Upper lobe of right lung (tissue), 1 donor: ENCODE results near the gene GRK5. TPM values are rescaled to one million over a fixed set of nuclear protein-coding genes. Genes with fewer than 3 reads are reported as not detected.

Experiments
- ATAC-seq: fragments of 200-7000 bp; cut with Tn5 transposase; one replicate; pipeline ENCODE4 v1.9.1; 2020; ENCODE audit warnings: mild to moderate bottlenecking, moderate library complexity
- DNase-seq: peaks from one replicate; pipeline ENCODE4 v3.0.0-alpha.2; 2020
- H3K27ac ChIP-seq: fragments of 200-600 bp; one replicate; pipeline ENCODE4 v1.8.0; 2022
- H3K27me3 ChIP-seq: fragments of 200-600 bp; one replicate; pipeline ENCODE4 v1.8.0; 2022; ENCODE audit warnings: mild to moderate bottlenecking
- H3K36me3 ChIP-seq: fragments of 200-600 bp; one replicate; pipeline ENCODE4 v1.8.0; 2022
- H3K4me1 ChIP-seq: fragments of 200-600 bp; one replicate; pipeline ENCODE4 v1.8.0; 2022
- H3K4me3 ChIP-seq: fragments of 200-600 bp; one replicate; pipeline ENCODE4 v1.8.0; 2022; ENCODE audit warnings: mild to moderate bottlenecking
- H3K9me3 ChIP-seq: fragments of 200-600 bp; one replicate; pipeline ENCODE4 v1.8.0; 2022
- intact Hi-C: fragments of 100-400 bp; cut with DNase I; formaldehyde crosslinking; loops from one replicate; pipeline ENCODE4 v1.11.0; 2022
- total RNA-seq: library from RNA; stranded (reverse); fragmentation: NEBNext Ultra II Directional; extraction: Animal tissue kit (Norgen Biotek cat#: 25700); gene quantifications from one replicate; pipeline ENCODE4 v1.2.1, GENCODE V29; 2021
- TF ChIP-seq, protein P1 (sequence below): fragments of 200-600 bp; IDR thresholded peaks from one replicate; pipeline ENCODE4 v1.8.0; 2022; ENCODE audit warnings: antibody characterized with exemption
- donor health status: DM: no; HTN: yes; CAD: no; lungs with severe emphysema.

The GRK5 gene
- total RNA-seq, 1 donor from 2014 or later = 83.5 TPM

DNA sequence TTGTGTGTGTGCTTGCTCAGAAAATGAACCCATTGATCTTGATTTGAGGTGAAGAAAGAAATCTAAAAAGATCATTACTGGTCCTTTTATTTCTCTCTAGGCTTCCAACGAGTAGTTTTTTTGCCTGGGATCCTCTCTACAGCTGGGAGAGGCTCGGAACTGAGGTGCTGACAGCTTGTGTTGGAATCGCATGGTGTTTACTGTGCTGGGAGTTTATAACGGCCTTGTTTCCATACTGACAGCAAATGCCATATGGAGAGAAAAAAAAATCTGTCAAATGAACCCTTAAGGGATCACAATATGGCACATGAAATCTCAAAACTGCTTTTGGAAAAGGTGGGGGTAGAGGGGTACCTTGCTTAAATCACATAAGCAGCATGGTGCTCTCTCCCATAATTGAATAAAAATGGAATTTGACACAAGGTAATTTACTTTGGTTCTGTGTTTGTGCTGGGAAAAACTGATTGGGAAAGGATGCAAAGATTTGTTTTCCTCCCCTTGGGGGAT lies 170.1 kb downstream of the GRK5 start:
- DNase-seq (no peak), ATAC-seq (no peak)
- Histone ChIP-seq H3K27ac (no peak overlapping the region), H3K9me3 (no peaks in the 10 kb centered on the region), H3K36me3 (peaks cover 10% of the 10 kb centered on the region), H3K27me3 (no peaks in the 10 kb centered on the region), H3K4me3 (no peak overlapping the region), H3K4me1 (peaks cover 28% of the 10 kb centered on the region)
- TF ChIP-seq, protein P1, sequence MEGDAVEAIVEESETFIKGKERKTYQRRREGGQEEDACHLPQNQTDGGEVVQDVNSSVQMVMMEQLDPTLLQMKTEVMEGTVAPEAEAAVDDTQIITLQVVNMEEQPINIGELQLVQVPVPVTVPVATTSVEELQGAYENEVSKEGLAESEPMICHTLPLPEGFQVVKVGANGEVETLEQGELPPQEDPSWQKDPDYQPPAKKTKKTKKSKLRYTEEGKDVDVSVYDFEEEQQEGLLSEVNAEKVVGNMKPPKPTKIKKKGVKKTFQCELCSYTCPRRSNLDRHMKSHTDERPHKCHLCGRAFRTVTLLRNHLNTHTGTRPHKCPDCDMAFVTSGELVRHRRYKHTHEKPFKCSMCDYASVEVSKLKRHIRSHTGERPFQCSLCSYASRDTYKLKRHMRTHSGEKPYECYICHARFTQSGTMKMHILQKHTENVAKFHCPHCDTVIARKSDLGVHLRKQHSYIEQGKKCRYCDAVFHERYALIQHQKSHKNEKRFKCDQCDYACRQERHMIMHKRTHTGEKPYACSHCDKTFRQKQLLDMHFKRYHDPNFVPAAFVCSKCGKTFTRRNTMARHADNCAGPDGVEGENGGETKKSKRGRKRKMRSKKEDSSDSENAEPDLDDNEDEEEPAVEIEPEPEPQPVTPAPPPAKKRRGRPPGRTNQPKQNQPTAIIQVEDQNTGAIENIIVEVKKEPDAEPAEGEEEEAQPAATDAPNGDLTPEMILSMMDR = no peak
- intact Hi-C loops = no loop called here

DNA sequence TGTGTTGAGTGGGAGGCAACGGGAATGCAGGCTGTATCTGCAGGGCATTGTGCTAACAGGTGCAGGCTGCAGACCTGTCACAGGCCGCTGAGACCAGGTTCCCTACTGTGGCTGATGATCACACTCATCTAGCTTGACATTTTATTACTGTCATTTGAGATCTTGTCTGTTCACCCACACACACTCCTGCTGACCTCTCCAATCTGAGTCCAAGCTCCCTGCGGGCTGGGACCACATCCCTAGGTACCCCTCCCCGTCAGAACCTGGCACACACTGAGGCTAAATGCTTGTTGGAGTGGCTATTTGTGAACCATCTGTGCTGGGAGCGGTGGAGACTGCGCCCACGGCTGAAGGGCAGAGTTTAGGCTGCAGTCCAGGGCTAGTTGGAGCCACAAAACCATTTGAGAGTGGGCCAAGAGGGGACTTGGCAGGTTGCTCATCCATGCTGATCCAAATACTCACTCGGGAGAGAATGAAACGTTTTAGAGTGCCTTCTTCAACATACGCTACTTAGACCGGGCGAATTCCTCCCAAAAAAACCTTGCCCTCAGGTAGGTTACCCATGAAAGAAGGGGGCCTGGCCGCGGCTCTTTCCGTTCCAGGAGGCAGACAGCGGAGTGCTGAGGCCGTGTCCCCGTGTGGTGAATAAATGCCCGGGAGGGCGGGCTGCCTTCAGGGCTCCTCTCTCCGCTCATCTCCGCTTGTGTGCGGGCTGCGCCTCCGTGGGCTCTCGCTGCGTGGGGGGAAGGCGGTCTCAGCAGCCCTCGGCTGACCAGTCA lies 170.8 kb downstream of the GRK5 start:
- Histone ChIP-seq H3K27ac (no peak overlapping the region), H3K27me3 (no peaks in the 10 kb centered on the region), H3K9me3 (no peaks in the 10 kb centered on the region), H3K36me3 (peaks cover 10% of the 10 kb centered on the region), H3K4me1 (peaks cover 31% of the 10 kb centered on the region), H3K4me3 (no peak overlapping the region)
- ATAC-seq (no peak), DNase-seq (no peak)
- intact Hi-C loops = no loop called here
- TF ChIP-seq, protein P1 = no peak

GRCh38 chr10:119378737-119379067 lies 171.3 kb downstream of the GRK5 start:
- DNase-seq = no peak
- Histone ChIP-seq H3K9me3 (no peaks in the 10 kb centered on the region), H3K27ac (no peak overlapping the region), H3K27me3 (no peaks in the 10 kb centered on the region), H3K4me1 (peaks cover 35% of the 10 kb centered on the region), H3K36me3 (peaks cover 10% of the 10 kb centered on the region), H3K4me3 (no peak overlapping the region)
- TF ChIP-seq, protein P1 = no peak
- no peak for ATAC-seq
- intact Hi-C loops = no loop called here

- peaks cover 10% of the 10 kb centered on the region for H3K36me3 ChIP-seq
- no peak overlapping the region for H3K4me3 ChIP-seq
- TF ChIP-seq, protein P1 = no peak
- ATAC-seq (no peak), DNase-seq (no peak)
- no peaks in the 10 kb centered on the region for H3K27me3 ChIP-seq
- H3K9me3 ChIP-seq = no peaks in the 10 kb centered on the region
- peaks cover 32% of the 10 kb centered on the region for H3K4me1 ChIP-seq
- H3K27ac ChIP-seq = no peak overlapping the region
- intact Hi-C loops = no loop called here
These were observed 172.2 kb downstream of the GRK5 start for GRCh38 chr10:119379466-119380071.

DNA sequence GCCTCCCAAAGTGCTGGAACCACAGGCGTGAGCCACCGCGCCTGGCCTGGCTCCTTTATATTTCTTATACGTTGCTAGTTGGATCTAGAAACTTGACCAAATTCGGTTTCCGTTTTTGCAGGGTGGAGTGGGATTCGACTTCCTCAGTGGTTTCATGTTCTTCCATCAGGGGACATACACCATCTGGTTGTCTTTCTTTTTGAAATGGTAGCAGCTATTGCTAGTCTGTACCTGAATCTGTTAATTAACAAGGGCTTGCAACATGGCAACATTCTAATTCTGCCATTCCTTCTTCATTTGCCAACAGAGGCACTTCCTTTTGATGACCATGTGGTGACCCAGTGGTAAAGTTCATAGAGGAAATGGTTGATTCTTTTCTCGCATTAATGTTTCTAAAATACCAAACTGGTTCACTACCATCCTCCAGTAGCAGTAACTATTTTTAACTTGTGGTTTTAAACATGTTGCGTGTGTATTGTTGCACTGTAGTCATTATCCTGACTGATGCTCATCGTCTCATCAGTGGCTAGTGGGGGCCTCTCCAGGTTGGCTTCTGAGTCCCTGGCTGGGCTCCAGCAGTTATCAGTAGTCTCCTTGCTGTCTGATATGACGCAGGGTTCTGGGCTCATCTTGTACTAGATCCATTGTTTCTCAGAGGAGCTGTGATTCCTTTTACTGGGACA lies 175.9 kb downstream of the GRK5 start:
- H3K36me3 ChIP-seq = peaks cover 10% of the 10 kb centered on the region
- ATAC-seq = no peak
- TF ChIP-seq, protein P1 = no peak
- DNase-seq = no peak
- intact Hi-C loops = no loop called here
- H3K27ac ChIP-seq = no peak overlapping the region
- H3K9me3 ChIP-seq = no peaks in the 10 kb centered on the region
- H3K27me3 ChIP-seq = no peaks in the 10 kb centered on the region
- peaks cover 7% of the 10 kb centered on the region for H3K4me1 ChIP-seq
- H3K4me3 ChIP-seq = no peak overlapping the region
